NB4 (cell line): ENCODE results near the gene FRAS1.

Experiments used
- CTCF ChIP-seq: IDR thresholded peaks from one replicate; pipeline ENCODE4 v1.5.1; 2012; ENCODE audit warnings: low read depth, low read length
- MYC ChIP-seq: IDR thresholded peaks from 2 replicates; pipeline ENCODE4 v1.6.1; 2011; ENCODE audit warnings: low read depth, low read length
- POLR2A ChIP-seq: IDR thresholded peaks from 2 replicates; pipeline ENCODE4 v1.6.1; 2011; ENCODE audit warnings: mild to moderate bottlenecking; ENCODE audit not compliant: insufficient read length; ENCODE audit errors: extremely low read depth
- TF ChIP-seq, protein P1 (sequence below): IDR thresholded peaks from 2 replicates; pipeline ENCODE4 v1.6.1; 2011; ENCODE audit warnings: low read depth, low read length

GRCh38 chr4:78560296-78560963 lies 503.3 kb downstream of the FRAS1 start:
- TF ChIP-seq CTCF (no peak), POLR2A (no peak), MYC (no peak)
- TF ChIP-seq, protein P1, sequence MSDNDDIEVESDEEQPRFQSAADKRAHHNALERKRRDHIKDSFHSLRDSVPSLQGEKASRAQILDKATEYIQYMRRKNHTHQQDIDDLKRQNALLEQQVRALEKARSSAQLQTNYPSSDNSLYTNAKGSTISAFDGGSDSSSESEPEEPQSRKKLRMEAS, result no peak
